ENCODE measurements around the gene ARHGAP18. TPM values are rescaled to one million over a fixed set of nuclear protein-coding genes. Genes with fewer than 3 reads are reported as not detected.

Gene ARHGAP18
- total RNA-seq, 2 experiments from 2014 or later, result 5.2 to 6.8 TPM

DNA sequence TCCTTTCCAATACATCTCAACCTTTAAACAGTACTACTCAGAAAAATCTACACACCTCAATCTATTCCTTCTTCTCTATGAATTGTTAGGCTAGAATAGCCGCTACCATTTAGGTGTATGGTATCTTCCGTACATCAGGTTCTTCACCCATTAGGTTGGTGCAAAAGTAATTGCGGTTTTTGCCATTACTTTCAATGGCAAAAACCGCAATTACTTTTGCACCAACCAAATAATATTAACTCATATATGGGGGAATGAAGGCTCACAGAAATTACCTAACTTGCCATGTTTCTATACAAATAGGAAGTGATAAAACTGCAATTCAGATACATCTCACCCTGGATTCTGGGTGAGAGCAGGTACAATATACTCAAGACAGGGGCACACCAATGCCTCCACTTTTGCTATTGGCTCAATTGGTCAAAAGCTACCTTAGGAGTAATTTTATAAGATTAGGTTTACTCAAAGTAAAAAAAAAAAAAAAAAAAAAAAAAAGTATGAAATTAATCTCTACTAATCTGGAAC is 37.7 kb upstream of the ARHGAP18 start:
- ChIA-PET CTCF (interaction anchor here (0.8 to 3.0 kb wide), 9 partner anchors 17 to 255 kb away, joined by 3 to 29 read pairs (median 4); no protein-coding TSS in a partner anchor), POLR2A (no interaction called here)
- H3K36me3 Mint-ChIP-seq (ENCODE audit: low read depth), result no peaks in the 10 kb centered on the region
- peaks cover 64% of the 10 kb centered on the region for H3K4me1 Mint-ChIP-seq
- no peaks in the 10 kb centered on the region for H3K9me3 Mint-ChIP-seq (ENCODE audit: low read depth)
- DNase-seq (no peak), ATAC-seq (no peak)
- no peaks in the 10 kb centered on the region for H3K27me3 Mint-ChIP-seq
- H3K27ac Mint-ChIP-seq, result peak overlapping the region; percentile 92
- intact Hi-C loops (cut with DNase I, micrococcal nuclease), result loop anchor here (2.0 to 5.0 kb wide), 6 partner anchors 63 to 295 kb away; no protein-coding TSS in a partner anchor
- peak overlapping the region; percentile 62 for H3K4me3 Mint-ChIP-seq

DNA sequence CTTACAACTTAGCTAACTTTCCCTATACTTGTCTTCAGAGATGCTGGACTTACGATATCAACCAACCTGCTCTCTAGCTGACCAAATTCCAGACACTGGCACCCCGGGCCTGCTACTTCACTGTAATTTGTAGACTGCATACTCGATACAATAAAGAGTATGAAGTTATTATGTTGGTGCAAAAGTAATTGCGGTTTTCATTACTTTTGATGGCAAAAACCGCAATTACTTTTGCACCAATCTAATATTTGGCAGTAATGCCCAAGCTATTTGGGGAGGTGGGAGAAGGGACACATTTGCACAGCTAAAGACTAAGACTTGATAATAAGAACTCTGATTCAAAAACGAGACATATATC is 34.9 kb upstream of the ARHGAP18 start:
- intact Hi-C loops (cut with DNase I, micrococcal nuclease), result loop anchor here in 1 of 2 experiments (5.0 kb wide), 1 partner anchor 293 kb away; no protein-coding TSS in a partner anchor
- POLR2A ChIA-PET, result interaction anchor here (0.6 to 0.8 kb wide), 2 partner anchors 62 to 260 kb away, joined by 3 read pairs; no protein-coding TSS in a partner anchor
- Mint-ChIP-seq H3K36me3 (ENCODE audit: low read depth) (no peaks in the 10 kb centered on the region), H3K4me1 (peaks cover 44% of the 10 kb centered on the region), H3K27ac (no peak overlapping the region), H3K4me3 (no peak overlapping the region), H3K9me3 (ENCODE audit: low read depth) (no peaks in the 10 kb centered on the region), H3K27me3 (no peaks in the 10 kb centered on the region)
- CTCF ChIA-PET, result interaction anchor here (0.7 to 3.2 kb wide), 10 partner anchors 8 to 277 kb away, joined by 3 to 17 read pairs (median 4); partner anchors contain the start of gene ARHGAP18
- DNase-seq (no peak), ATAC-seq (no peak)

DNA sequence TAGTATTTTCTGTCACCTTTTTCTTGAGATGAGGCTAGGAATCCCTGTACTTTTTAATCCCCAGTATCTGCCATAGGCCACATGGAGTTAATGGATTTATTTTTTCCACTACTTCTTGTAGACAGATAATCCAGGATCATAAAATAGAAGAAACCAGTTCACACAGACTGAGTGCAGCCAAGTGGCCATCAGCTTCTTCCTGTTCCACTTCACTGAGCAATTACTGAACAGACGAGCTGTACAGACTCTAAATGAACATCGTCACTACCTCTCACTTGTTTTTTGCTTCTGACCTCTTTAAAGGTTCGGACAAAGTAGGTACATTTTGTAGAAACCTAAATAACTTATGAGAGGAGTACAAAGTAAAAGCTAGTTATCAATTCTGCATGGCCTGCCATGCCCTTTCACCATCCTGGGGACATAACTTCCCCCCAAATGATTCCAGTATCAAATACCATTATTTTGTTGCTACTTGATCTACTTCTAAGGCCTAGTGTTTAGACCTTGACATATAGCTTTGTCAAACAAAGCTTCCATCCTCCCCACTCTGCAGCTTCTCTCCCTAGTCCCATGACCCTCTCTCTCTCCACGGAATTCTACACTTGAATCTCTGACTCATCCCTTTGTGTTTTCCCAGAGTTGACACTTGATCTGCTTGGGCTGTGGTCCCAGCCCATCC is 34.4 kb upstream of the ARHGAP18 start:
- CTCF ChIA-PET, result interaction anchor here (0.6 to 3.2 kb wide), 9 partner anchors 8 to 277 kb away, joined by 3 to 17 read pairs (median 4); partner anchors contain the start of gene ARHGAP18

DNA sequence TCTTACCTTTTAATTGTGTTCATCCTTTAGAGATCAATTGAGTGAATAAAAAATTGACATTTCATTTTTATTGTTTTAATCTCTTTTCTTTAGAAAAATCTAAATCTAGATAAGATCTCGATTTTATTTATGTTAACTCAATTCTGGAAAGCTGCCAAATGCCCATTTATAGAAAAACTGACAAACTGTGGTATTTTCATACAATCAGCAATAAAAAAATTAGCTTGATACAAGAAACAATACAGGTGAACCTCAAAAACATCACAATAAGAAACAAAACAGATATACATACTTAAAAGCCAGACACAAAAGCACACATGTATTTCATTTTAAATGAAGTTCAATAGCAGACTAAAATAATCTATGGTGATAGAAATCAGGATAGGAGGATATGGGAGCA is 30.0 kb upstream of the ARHGAP18 start:
- no peak overlapping the region for H3K27ac Mint-ChIP-seq

More for the DNA sequence above, 34.4 kb upstream of the ARHGAP18 start:
- Mint-ChIP-seq H3K27me3 (no peaks in the 10 kb centered on the region), H3K9me3 (ENCODE audit: low read depth) (no peaks in the 10 kb centered on the region), H3K27ac (no peak overlapping the region), H3K36me3 (ENCODE audit: low read depth) (no peaks in the 10 kb centered on the region), H3K4me1 (peaks cover 39% of the 10 kb centered on the region), H3K4me3 (no peak overlapping the region)
- ATAC-seq (no peak), DNase-seq (no peak)
- intact Hi-C loops (cut with DNase I, micrococcal nuclease), result no loop called here
- POLR2A ChIA-PET, result interaction anchor here (0.6 kb wide), 1 partner anchor 62 kb away, joined by 3 read pairs; no protein-coding TSS in a partner anchor

DNA sequence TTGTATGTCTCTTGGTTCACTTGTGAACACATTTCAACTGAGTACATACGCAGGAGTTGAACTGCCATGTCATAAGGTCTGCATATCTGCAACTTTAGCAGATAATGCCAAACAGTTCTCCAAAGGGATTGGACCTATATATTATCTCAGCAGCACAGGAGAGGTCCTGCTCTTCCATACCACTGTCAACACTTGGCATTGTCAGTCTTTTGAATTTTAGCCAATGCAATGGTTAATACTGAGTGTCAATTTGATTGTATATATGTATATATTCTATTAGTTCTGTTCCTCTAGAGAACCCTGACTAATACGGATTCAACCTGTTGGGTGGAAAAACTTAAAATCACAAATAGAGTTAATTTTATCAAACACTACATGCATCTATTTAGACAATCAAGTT is 26.1 kb upstream of the ARHGAP18 start:
- Mint-ChIP-seq H3K36me3 (ENCODE audit: low read depth) (no peaks in the 10 kb centered on the region), H3K27ac (no peak overlapping the region), H3K9me3 (ENCODE audit: low read depth) (no peaks in the 10 kb centered on the region), H3K27me3 (no peaks in the 10 kb centered on the region), H3K4me3 (no peak overlapping the region), H3K4me1 (peaks cover 6% of the 10 kb centered on the region)
- ChIA-PET CTCF (interaction anchor here (0.7 to 1.3 kb wide), 3 partner anchors 9 to 141 kb away, joined by 3 to 4 read pairs (median 3); no protein-coding TSS in a partner anchor), POLR2A (no interaction called here)
- intact Hi-C loops (cut with DNase I, micrococcal nuclease), result no loop called here
- no peak for DNase-seq
- ATAC-seq, result no peak

More for the DNA sequence above, 30.0 kb upstream of the ARHGAP18 start:
- CTCF ChIA-PET, result interaction anchor here (1.4 to 1.8 kb wide), 4 partner anchors 21 to 282 kb away, joined by 3 to 7 read pairs (median 4); partner anchors contain the start of gene ARHGAP18
- no peak overlapping the region for H3K4me3 Mint-ChIP-seq
- H3K36me3 Mint-ChIP-seq (ENCODE audit: low read depth), result no peaks in the 10 kb centered on the region
- no peaks in the 10 kb centered on the region for H3K27me3 Mint-ChIP-seq
- ATAC-seq (no peak), DNase-seq (no peak)
- intact Hi-C loops (cut with DNase I, micrococcal nuclease), result no loop called here
- H3K4me1 Mint-ChIP-seq, result peaks cover 18% of the 10 kb centered on the region
- H3K9me3 Mint-ChIP-seq (ENCODE audit: low read depth), result no peaks in the 10 kb centered on the region
- POLR2A ChIA-PET, result interaction anchor here (0.6 kb wide), 1 partner anchor 29 kb away, joined by 3 read pairs; no protein-coding TSS in a partner anchor

GRCh38 chr6:129733290-129733689 is 23.3 kb upstream of the ARHGAP18 start:
- Mint-ChIP-seq H3K36me3 (ENCODE audit: low read depth) (no peaks in the 10 kb centered on the region), H3K27me3 (no peaks in the 10 kb centered on the region), H3K4me3 (no peak overlapping the region), H3K27ac (no peak overlapping the region), H3K4me1 (peaks cover 10% of the 10 kb centered on the region), H3K9me3 (ENCODE audit: low read depth) (no peaks in the 10 kb centered on the region)
- ATAC-seq (peak; percentile 53), DNase-seq (no peak)
- intact Hi-C loops (cut with DNase I, micrococcal nuclease), result loop anchor here (5.0 kb wide), 2 partner anchors 236 to 289 kb away; no protein-coding TSS in a partner anchor
- ChIA-PET CTCF (interaction anchor here (1.0 to 9.7 kb wide), 6 partner anchors 14 to 244 kb away, joined by 3 to 157 read pairs (median 4); no protein-coding TSS in a partner anchor), POLR2A (no interaction called here)

DNA sequence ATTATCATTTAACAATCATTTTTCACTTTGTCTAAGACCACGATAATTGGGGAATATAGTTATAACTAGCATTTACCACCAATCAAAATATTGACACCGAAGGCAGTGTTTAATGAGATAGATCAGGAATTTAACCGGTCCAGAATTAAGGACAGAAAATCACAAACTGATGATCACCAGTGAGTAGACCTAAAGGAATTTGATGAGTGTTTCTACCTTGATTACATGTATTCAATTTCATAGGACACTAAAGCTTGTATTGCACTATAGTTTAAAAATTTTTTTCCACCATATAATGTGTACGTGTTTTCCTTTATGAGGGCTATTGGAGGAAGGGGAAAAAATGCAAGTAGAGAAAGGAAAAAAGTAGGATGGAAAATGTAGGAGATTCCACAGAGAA is 22.6 kb upstream of the ARHGAP18 start:
- ATAC-seq (no peak), DNase-seq (no peak)
- H3K4me1 Mint-ChIP-seq, result peaks cover 10% of the 10 kb centered on the region
- ChIA-PET CTCF (interaction anchor here (0.6 to 9.7 kb wide), 9 partner anchors 11 to 243 kb away, joined by 3 to 157 read pairs (median 5); no protein-coding TSS in a partner anchor), POLR2A (no interaction called here)
- no peaks in the 10 kb centered on the region for H3K9me3 Mint-ChIP-seq (ENCODE audit: low read depth)
- no peak overlapping the region for H3K27ac Mint-ChIP-seq
- no peak overlapping the region for H3K4me3 Mint-ChIP-seq
- H3K36me3 Mint-ChIP-seq (ENCODE audit: low read depth), result no peaks in the 10 kb centered on the region
- H3K27me3 Mint-ChIP-seq, result no peaks in the 10 kb centered on the region
- intact Hi-C loops (cut with DNase I, micrococcal nuclease), result loop anchor here (5.0 kb wide), 2 partner anchors 235 to 290 kb away; no protein-coding TSS in a partner anchor

DNA sequence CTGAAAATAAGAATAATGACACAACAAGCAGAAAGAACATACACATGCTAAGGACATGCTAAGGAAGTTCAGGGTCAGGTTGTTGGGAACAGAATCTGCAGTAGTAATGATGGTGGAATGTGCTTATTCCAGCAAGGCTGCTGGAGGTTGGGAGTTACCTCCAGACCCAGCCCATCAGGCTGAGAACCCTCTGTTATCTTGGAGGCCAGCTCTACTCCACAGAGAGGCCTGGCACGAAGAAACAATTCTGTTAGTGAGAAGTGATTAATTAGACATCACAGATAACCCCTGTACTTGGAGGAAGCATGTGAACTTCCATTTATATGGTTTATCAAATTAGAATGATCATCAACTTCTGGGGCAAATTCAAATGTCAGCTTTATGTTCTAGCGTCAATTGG is 22.1 kb upstream of the ARHGAP18 start:
- no peaks in the 10 kb centered on the region for H3K27me3 Mint-ChIP-seq

DNA sequence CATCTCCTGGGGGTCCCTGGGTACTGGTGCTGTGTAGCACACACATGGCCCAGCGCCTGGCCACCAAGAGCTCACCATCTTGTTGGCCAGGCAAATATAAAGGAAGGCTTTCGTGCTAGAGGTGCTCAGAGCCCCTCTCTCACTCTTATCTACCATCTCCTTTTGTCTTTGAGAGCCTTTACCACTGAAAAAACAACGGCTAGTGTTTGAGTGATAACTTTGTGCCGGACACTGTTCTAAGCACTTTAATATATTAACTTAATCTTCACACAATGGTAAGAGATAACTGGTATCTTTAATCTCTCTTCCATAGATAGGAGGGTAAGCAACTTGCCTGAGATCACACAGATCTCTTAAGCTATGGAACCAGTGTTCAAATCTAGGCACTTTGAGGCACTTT is 21.5 kb upstream of the ARHGAP18 start:
- no peak overlapping the region for H3K4me3 Mint-ChIP-seq
- H3K36me3 Mint-ChIP-seq (ENCODE audit: low read depth), result no peaks in the 10 kb centered on the region
- peaks cover 10% of the 10 kb centered on the region for H3K4me1 Mint-ChIP-seq
- DNase-seq (no peak), ATAC-seq (no peak)
- H3K27me3 Mint-ChIP-seq, result no peaks in the 10 kb centered on the region
- intact Hi-C loops (cut with DNase I, micrococcal nuclease), result loop anchor here (5.0 kb wide), 2 partner anchors 234 to 291 kb away; no protein-coding TSS in a partner anchor
- ChIA-PET POLR2A (no interaction called here), CTCF (interaction anchor here (0.5 to 9.7 kb wide), 14 partner anchors 12 to 290 kb away, joined by 3 to 157 read pairs (median 4); partner anchors contain the start of gene ARHGAP18)
- no peaks in the 10 kb centered on the region for H3K9me3 Mint-ChIP-seq (ENCODE audit: low read depth)
- no peak overlapping the region for H3K27ac Mint-ChIP-seq

More for the DNA sequence above, 22.1 kb upstream of the ARHGAP18 start:
- peaks cover 10% of the 10 kb centered on the region for H3K4me1 Mint-ChIP-seq
- H3K9me3 Mint-ChIP-seq (ENCODE audit: low read depth), result no peaks in the 10 kb centered on the region
- DNase-seq, result no peak
- ChIA-PET POLR2A (no interaction called here), CTCF (interaction anchor here (0.6 to 9.7 kb wide), 11 partner anchors 11 to 289 kb away, joined by 3 to 157 read pairs (median 4); partner anchors contain the start of gene ARHGAP18)
- no peaks in the 10 kb centered on the region for H3K36me3 Mint-ChIP-seq (ENCODE audit: low read depth)
- no peak for ATAC-seq
- H3K4me3 Mint-ChIP-seq, result no peak overlapping the region
- no peak overlapping the region for H3K27ac Mint-ChIP-seq
- intact Hi-C loops (cut with DNase I, micrococcal nuclease), result loop anchor here (5.0 kb wide), 2 partner anchors 235 to 290 kb away; no protein-coding TSS in a partner anchor

DNA sequence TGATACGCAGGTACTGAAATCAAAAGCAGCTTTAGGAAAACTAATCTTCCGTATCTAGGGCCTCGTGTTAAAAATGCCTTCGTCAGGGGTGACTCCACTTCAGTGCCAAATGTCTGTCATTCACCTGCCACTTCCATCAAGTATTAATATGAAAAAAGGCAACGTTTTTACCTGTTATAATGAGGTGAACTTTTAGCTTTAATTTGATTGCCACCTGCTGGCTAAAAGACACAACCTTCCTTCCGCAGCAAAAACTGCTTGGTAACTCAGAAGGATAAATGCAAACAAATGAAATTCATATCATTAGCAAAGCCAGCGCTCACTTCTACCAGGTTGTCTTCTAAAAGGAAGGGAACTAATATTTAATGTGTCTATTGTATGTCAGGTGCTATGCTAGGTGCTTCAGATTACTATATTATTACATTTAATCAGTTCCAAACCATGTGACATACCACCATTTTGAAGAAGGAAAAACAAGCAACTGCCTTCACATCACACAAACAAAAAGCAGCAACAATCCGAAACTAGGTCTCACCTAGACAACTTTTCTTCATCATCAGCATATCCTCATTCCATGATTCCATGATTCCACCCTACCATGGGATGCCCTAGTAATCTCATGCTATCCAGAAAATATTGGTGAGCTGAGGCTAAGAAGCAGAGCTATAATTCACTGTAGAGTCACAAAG is 20.6 kb upstream of the ARHGAP18 start:
- Mint-ChIP-seq H3K4me1 (peaks cover 9% of the 10 kb centered on the region), H3K27ac (peak overlapping the region; percentile 68), H3K9me3 (ENCODE audit: low read depth) (no peaks in the 10 kb centered on the region), H3K27me3 (no peaks in the 10 kb centered on the region), H3K36me3 (ENCODE audit: low read depth) (no peaks in the 10 kb centered on the region), H3K4me3 (no peak overlapping the region)
- CTCF ChIA-PET, result interaction anchor here (0.7 to 9.7 kb wide), 20 partner anchors 11 to 291 kb away, joined by 3 to 157 read pairs (median 4); partner anchors contain the start of gene ARHGAP18
- POLR2A ChIA-PET, result interaction anchor here (0.6 kb wide), 1 partner anchor 53 kb away, joined by 4 read pairs; no protein-coding TSS in a partner anchor
- ATAC-seq (peak; percentile 39), DNase-seq (peak; percentile 27)
- intact Hi-C loops (cut with DNase I, micrococcal nuclease), result loop anchor here (1.0 to 5.0 kb wide), 6 partner anchors 59 to 292 kb away; no protein-coding TSS in a partner anchor

Measured in activated CD4-positive, alpha-beta T cell treated with anti-CD3 and anti-CD28 coated beads for 36 hours (primary cell).